ENCODE data around the gene ALPK3. TPM values are rescaled to one million over a fixed set of nuclear protein-coding genes. Genes with fewer than 3 reads are reported as not detected.

Gene ALPK3
- polyA plus RNA-seq, 1 experiment: 0.06 TPM

GRCh38 chr15:84790676-84791075 is 26.5 kb upstream of the ALPK3 start:
- ChIA-PET CTCF (no interaction called here), POLR2A (no interaction called here)
- Histone ChIP-seq H3K4me3 (ENCODE audit: low read depth, low read length) (no peak overlapping the region), H3K36me3 (ENCODE audit: control insufficient read depth, insufficient read depth, low read length) (peaks cover 9% of the 10 kb centered on the region), H3K27me3 (ENCODE audit: control insufficient read depth, insufficient read depth, low read length) (no peaks in the 10 kb centered on the region)
- TF ChIP-seq CTCF (IDR thresholded peaks at IDR 0.05; ENCODE audit: insufficient read depth, low read depth, low read length): no peak
- no peak for DNase-seq (ENCODE audit: low read depth)

- H3K36me3 ChIP-seq (ENCODE audit: control insufficient read depth, insufficient read depth, low read length): peaks cover 6% of the 10 kb centered on the region
- POLR2A ChIA-PET: no interaction called here
- H3K27me3 ChIP-seq (ENCODE audit: control insufficient read depth, insufficient read depth, low read length): no peaks in the 10 kb centered on the region
- TF ChIP-seq CTCF (IDR thresholded peaks at IDR 0.05; ENCODE audit: insufficient read depth, low read depth, low read length): no peak
- no peak overlapping the region for H3K4me3 ChIP-seq (ENCODE audit: low read depth, low read length)
- CTCF ChIA-PET: interaction anchor here (0.8 kb wide), 1 partner anchor 136 kb away, joined by 3 read pairs; no protein-coding TSS in a partner anchor
- DNase-seq (ENCODE audit: low read depth): no peak
Measured at GRCh38 chr15:84791763-84792162, 25.4 kb upstream of the ALPK3 start.

- H3K36me3 ChIP-seq (ENCODE audit: control insufficient read depth, insufficient read depth, low read length): peaks cover 15% of the 10 kb centered on the region
- CTCF ChIA-PET: no interaction called here
- TF ChIP-seq CTCF (IDR thresholded peaks at IDR 0.05; ENCODE audit: insufficient read depth, low read depth, low read length): no peak
- POLR2A ChIA-PET: no interaction called here
- no peaks in the 10 kb centered on the region for H3K27me3 ChIP-seq (ENCODE audit: control insufficient read depth, insufficient read depth, low read length)
- no peak overlapping the region for H3K4me3 ChIP-seq (ENCODE audit: low read depth, low read length)
- DNase-seq (ENCODE audit: low read depth): no peak
Measured at GRCh38 chr15:84793431-84794161, 23.6 kb upstream of the ALPK3 start.

GRCh38 chr15:84794162-84794547 is 23.0 kb upstream of the ALPK3 start:
- TF ChIP-seq CTCF (IDR thresholded peaks at IDR 0.05; ENCODE audit: insufficient read depth, low read depth, low read length): no peak
- Histone ChIP-seq H3K4me3 (ENCODE audit: low read depth, low read length) (no peak overlapping the region), H3K36me3 (ENCODE audit: control insufficient read depth, insufficient read depth, low read length) (peaks cover 19% of the 10 kb centered on the region), H3K27me3 (ENCODE audit: control insufficient read depth, insufficient read depth, low read length) (no peaks in the 10 kb centered on the region)
- ChIA-PET CTCF (no interaction called here), POLR2A (no interaction called here)
- DNase-seq (ENCODE audit: low read depth): no peak

GRCh38 chr15:84795186-84795585 is 22.0 kb upstream of the ALPK3 start:
- POLR2A ChIA-PET: no interaction called here
- H3K4me3 ChIP-seq (ENCODE audit: low read depth, low read length): no peak overlapping the region
- TF ChIP-seq CTCF (IDR thresholded peaks at IDR 0.05; ENCODE audit: insufficient read depth, low read depth, low read length): no peak
- H3K27me3 ChIP-seq (ENCODE audit: control insufficient read depth, insufficient read depth, low read length): no peaks in the 10 kb centered on the region
- H3K36me3 ChIP-seq (ENCODE audit: control insufficient read depth, insufficient read depth, low read length): peaks cover 26% of the 10 kb centered on the region
- CTCF ChIA-PET: no interaction called here
- DNase-seq (ENCODE audit: low read depth): no peak
